SK-N-SH (cell line): ENCODE results near the gene RPN1. TPM values are rescaled to one million over a fixed set of nuclear protein-coding genes. Genes with fewer than 3 reads are reported as not detected.

Source experiments
- CTCF ChIA-PET: fragments of 300-600, 350-600 bp; formaldehyde crosslinking; extraction: SDS; loops from one replicate; lab custom pipeline; 2021; lab: Yijun Ruan, JAX
- POLR2A ChIA-PET: fragments of 350-600 bp; sonication (Branson Sonifier 250); formaldehyde crosslinking; extraction: SDS; loops from one replicate; lab custom pipeline; 2020; ENCODE audit warnings: antibody characterized with exemption, inconsistent platforms; lab: Yijun Ruan, JAX
- DNase-seq: peaks from one replicate; pipeline ENCODE4 v3.0.0; 2012
- H2AFZ ChIP-seq: fragments of 200-600 bp; sonication (generic); 2 replicates; pipeline ENCODE4 v1.8.1; 2016; ENCODE audit warnings: antibody characterized with exemption, mild to moderate bottlenecking, low read depth
- H3F3A ChIP-seq: fragments of 200-600 bp; sonication (generic); replicated peaks from 2 replicates; pipeline ENCODE3; 2016; ENCODE audit warnings: antibody characterized with exemption, mild to moderate bottlenecking; ENCODE audit not compliant: insufficient read depth
- H3K27ac ChIP-seq, 2 experiments: fragments of 200-500 bp in 1 of 2; fragments of 200-600 bp in 1 of 2; sonication (Bioruptor generic) in 1 of 2; sonication (generic), shearing (Covaris generic) in 1 of 2; 2 replicates each; pipeline versions ENCODE4 v1.5.1 to v1.6.1; 2014 to 2016; ENCODE audit warnings: low read depth in 2 of 2, inconsistent platforms in 1 of 2, low read length in 1 of 2, mild to moderate bottlenecking in 1 of 2, mixed read lengths in 1 of 2
- H3K27me3 ChIP-seq: fragments of 200-600 bp; sonication (generic), shearing (Covaris generic); 2 replicates; pipeline ENCODE4 v1.6.1; 2016; ENCODE audit warnings: mixed run types; ENCODE audit not compliant: insufficient read depth
- H3K36me3 ChIP-seq, 2 experiments: fragments of 200-500 bp in 1 of 2; fragments of 200-600 bp in 1 of 2; sonication (Bioruptor generic) in 1 of 2; sonication (generic) in 1 of 2; replicated peaks in 1 of 2; 2 replicates each; pipeline versions ENCODE3 to v1.5.1; 2014 to 2016; ENCODE audit warnings: low read length in 1 of 2, mild to moderate bottlenecking in 1 of 2; ENCODE audit not compliant: insufficient read depth in 2 of 2, control insufficient read depth in 1 of 2
- H3K4me1 ChIP-seq, 2 experiments: fragments of 200-500 bp in 1 of 2; fragments of 200-600 bp in 1 of 2; sonication (Bioruptor generic) in 1 of 2; sonication (generic), shearing (Covaris generic) in 1 of 2; 2 replicates each; pipeline versions ENCODE4 v1.5.1 to v1.6.1; 2014 to 2016; ENCODE audit warnings: low read depth in 1 of 2, low read length in 1 of 2, mixed run types in 1 of 2; ENCODE audit not compliant: insufficient read depth in 2 of 2, control insufficient read depth in 1 of 2
- H3K4me2 ChIP-seq: fragments of 200-600 bp; sonication (generic), shearing (Covaris generic); 2 replicates; pipeline ENCODE4 v1.6.1; 2017; ENCODE audit warnings: mixed run types
- H3K4me3 ChIP-seq, 2 experiments: fragments of 200-500 bp in 1 of 2; fragments of 200-600 bp in 1 of 2; sonication (Bioruptor generic) in 1 of 2; sonication (generic), shearing (Covaris generic) in 1 of 2; 2 replicates each; pipeline versions ENCODE4 v1.5.1 to v1.8.1; 2014 to 2016; ENCODE audit warnings: low read depth in 2 of 2, inconsistent platforms in 1 of 2, low read length in 1 of 2, mild to moderate bottlenecking in 1 of 2, mixed read lengths in 1 of 2, moderate library complexity in 1 of 2
- H3K79me2 ChIP-seq: fragments of 200-600 bp; sonication (generic); 2 replicates; pipeline ENCODE4 v1.8.1; 2017; ENCODE audit warnings: mild to moderate bottlenecking; ENCODE audit not compliant: insufficient read depth
- H3K9ac ChIP-seq: fragments of 200-600 bp; sonication (generic); 2 replicates; pipeline ENCODE4 v1.6.1; 2017; ENCODE audit warnings: mixed run types
- H3K9me2 ChIP-seq: fragments of 200-600 bp; sonication (generic); 2 replicates; pipeline ENCODE4 v1.6.1; 2017; ENCODE audit warnings: mixed run types
- H3K9me3 ChIP-seq: fragments of 200-600 bp; sonication (generic); 2 replicates; pipeline ENCODE4 v1.6.1; 2017; ENCODE audit warnings: mixed run types, mild to moderate bottlenecking, moderate library complexity
- H4K20me1 ChIP-seq: fragments of 200-600 bp; sonication (generic); 2 replicates; pipeline ENCODE4 v1.6.1; 2017; ENCODE audit warnings: mild to moderate bottlenecking, mixed run types; ENCODE audit not compliant: insufficient read depth
- CTCF ChIP-seq: fragments of 200-600 bp; sonication (generic); IDR thresholded peaks from 2 replicates; pipeline ENCODE4 v1.6.1; 2017; ENCODE audit warnings: antibody characterized with exemption, mild to moderate bottlenecking, moderate library complexity
- EZH2phosphoT487 ChIP-seq: fragments of 200-600 bp; sonication (generic); IDR thresholded peaks from 2 replicates; pipeline ENCODE4 v1.6.1; 2017; ENCODE audit warnings: low read depth, mixed run types, mild to moderate bottlenecking, antibody characterized with exemption, moderate library complexity, borderline replicate concordance
- FOSL2 ChIP-seq: IDR thresholded peaks from 2 replicates; pipeline ENCODE4 v1.4.0; 2012; ENCODE audit warnings: low read depth, mild to moderate bottlenecking, moderate library complexity, borderline replicate concordance
- FOXJ3 ChIP-seq: sonication (generic); formaldehyde crosslinking; IDR thresholded peaks from 2 replicates; pipeline ENCODE4 v1.5.1; 2020; ENCODE audit warnings: mild to moderate bottlenecking, missing genetic modification reagents
- FOXM1 ChIP-seq: IDR thresholded peaks from 2 replicates; pipeline ENCODE4 v1.4.0; 2012; ENCODE audit warnings: low read depth, mild to moderate bottlenecking
- GATA2 ChIP-seq: sonication (generic); formaldehyde crosslinking; IDR thresholded peaks from 2 replicates; pipeline ENCODE4 v1.5.0; 2020; ENCODE audit warnings: mild to moderate bottlenecking, missing genetic modification reagents
- IRF3 ChIP-seq: fragments of 150-350 bp; IDR thresholded peaks from 2 replicates; pipeline ENCODE4 v1.6.1; 2016; ENCODE audit warnings: mild to moderate bottlenecking, low read depth, low read length
- MEF2A ChIP-seq: IDR thresholded peaks from 2 replicates; pipeline ENCODE4 v1.4.0; 2012; ENCODE audit warnings: low read depth, borderline replicate concordance
- MXI1 ChIP-seq: IDR thresholded peaks from 2 replicates; pipeline ENCODE4 v1.6.1; 2012; ENCODE audit warnings: mild to moderate bottlenecking, low read depth, low read length, improper control_type of control experiment
- NFIC ChIP-seq: IDR thresholded peaks from 2 replicates; pipeline ENCODE4 v1.4.0; 2012; ENCODE audit warnings: borderline replicate concordance
- RAD21 ChIP-seq: IDR thresholded peaks from 2 replicates; pipeline ENCODE4 v1.6.1; 2012; ENCODE audit warnings: mild to moderate bottlenecking, low read length
- RCOR1 ChIP-seq: fragments of 150-350 bp; IDR thresholded peaks from 2 replicates; pipeline ENCODE4 v1.6.1; 2017; ENCODE audit warnings: antibody characterized with exemption, low read length
- RFX5 ChIP-seq: IDR thresholded peaks from 2 replicates; pipeline ENCODE4 v1.6.1; 2012; ENCODE audit warnings: mild to moderate bottlenecking, improper control_type of control experiment, low read length
- TEAD4 ChIP-seq: IDR thresholded peaks from 2 replicates; pipeline ENCODE4 v1.4.0; 2012; ENCODE audit warnings: mild to moderate bottlenecking, borderline replicate concordance; ENCODE audit not compliant: insufficient read depth
- USF1 ChIP-seq: IDR thresholded peaks from 2 replicates; pipeline ENCODE4 v1.4.0; 2012; ENCODE audit warnings: low read depth, borderline replicate concordance
- USF2 ChIP-seq: fragments of 150-350 bp; IDR thresholded peaks from 2 replicates; pipeline ENCODE4 v1.6.1; 2017; ENCODE audit warnings: antibody characterized with exemption, low read length, low read depth, borderline replicate concordance
- YY1 ChIP-seq: IDR thresholded peaks from 2 replicates; pipeline ENCODE4 v1.4.0; 2012; ENCODE audit warnings: low read depth, mild to moderate bottlenecking
- WGBS: methylation state at CpG from one replicate; pipeline ENCODE4 v1.1.6; 2017; ENCODE audit warnings: low lambda C conversion rate; 5-methylcytosine and 5-hydroxymethylcytosine counted together
- polyA plus RNA-seq, 3 experiments: library from polyadenylated mRNA; depleted of rRNA; stranded (reverse); fragments of >200 nt; gene quantifications; 2 replicates each; pipeline ENCODE4 v1.2.3, GENCODE V29; 2012
- TF ChIP-seq, protein P1 (sequence below): IDR thresholded peaks from 2 replicates; pipeline ENCODE4 v1.6.1; 2012; ENCODE audit warnings: mild to moderate bottlenecking, low read depth, low read length, moderate library complexity
- TF ChIP-seq, protein P2 (sequence below): IDR thresholded peaks from 2 replicates; pipeline ENCODE4; 2012

RPN1 gene
- polyA plus RNA-seq, 1 of the 3 experiments (the other 2 are of a cell fraction), result 162 TPM

DNA sequence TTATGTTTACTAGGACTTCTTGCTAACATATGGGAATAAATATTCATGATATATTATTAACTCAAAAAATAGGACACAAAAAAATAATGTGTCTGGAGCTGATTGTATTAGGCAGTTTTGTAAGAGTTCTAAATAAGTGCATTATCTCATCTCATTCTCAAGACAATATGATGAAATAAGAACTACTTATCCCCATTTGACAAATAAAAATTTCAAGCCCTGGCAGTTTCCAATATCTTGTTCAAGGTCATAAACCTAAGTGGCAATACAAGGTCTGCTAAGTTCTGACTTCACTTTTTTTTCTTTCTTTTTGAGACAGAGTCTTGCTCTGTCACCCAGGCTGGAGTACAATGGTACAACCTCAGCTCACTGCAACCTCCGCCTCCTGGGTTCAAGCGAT is 18.3 kb downstream of the RPN1 start:
- Histone ChIP-seq H3K9me3 (no peaks in the 10 kb centered on the region), H3K9ac (no peak overlapping the region), H3K4me1 (no peaks in the 10 kb centered on the region), H3K9me2 (no peaks in the 10 kb centered on the region), H3K27ac (no peak overlapping the region), H3F3A (no peaks in the 10 kb centered on the region), H3K4me2 (no peak overlapping the region), H3K36me3 (peaks cover 29 to 76% of the 10 kb centered on the region in 2 experiments), H4K20me1 (0 out of 2 replicates have a peak, but pooled peaks cover 3% of the 10 kb centered on the region), H3K4me3 (no peak overlapping the region), H3K79me2 (peaks cover 87% of the 10 kb centered on the region), H2AFZ (no peak overlapping the region), H3K27me3 (no peaks in the 10 kb centered on the region)
- POLR2A ChIA-PET, result no interaction called here
- DNase-seq, result no peak
- 100% methylated on average over 2 of the region's 2 CpGs for WGBS
- no peak for TF ChIP-seq FOXJ3
- TF ChIP-seq CTCF, result no peak
- TF ChIP-seq GATA2 (CRISPR knock-in tag), result no peak
- TF ChIP-seq MXI1, result no peak
- no peak for TF ChIP-seq NFIC
- TF ChIP-seq FOSL2, result no peak
- no peak for TF ChIP-seq RAD21
- no peak for TF ChIP-seq TEAD4
- TF ChIP-seq RFX5, result no peak
- TF ChIP-seq RCOR1, result no peak
- TF ChIP-seq EZH2phosphoT487, result no peak
- TF ChIP-seq FOXM1, result no peak
- no peak for TF ChIP-seq YY1
- TF ChIP-seq USF2, result no peak
- no peak for TF ChIP-seq IRF3
- TF ChIP-seq USF1, result no peak
- TF ChIP-seq, protein P1, sequence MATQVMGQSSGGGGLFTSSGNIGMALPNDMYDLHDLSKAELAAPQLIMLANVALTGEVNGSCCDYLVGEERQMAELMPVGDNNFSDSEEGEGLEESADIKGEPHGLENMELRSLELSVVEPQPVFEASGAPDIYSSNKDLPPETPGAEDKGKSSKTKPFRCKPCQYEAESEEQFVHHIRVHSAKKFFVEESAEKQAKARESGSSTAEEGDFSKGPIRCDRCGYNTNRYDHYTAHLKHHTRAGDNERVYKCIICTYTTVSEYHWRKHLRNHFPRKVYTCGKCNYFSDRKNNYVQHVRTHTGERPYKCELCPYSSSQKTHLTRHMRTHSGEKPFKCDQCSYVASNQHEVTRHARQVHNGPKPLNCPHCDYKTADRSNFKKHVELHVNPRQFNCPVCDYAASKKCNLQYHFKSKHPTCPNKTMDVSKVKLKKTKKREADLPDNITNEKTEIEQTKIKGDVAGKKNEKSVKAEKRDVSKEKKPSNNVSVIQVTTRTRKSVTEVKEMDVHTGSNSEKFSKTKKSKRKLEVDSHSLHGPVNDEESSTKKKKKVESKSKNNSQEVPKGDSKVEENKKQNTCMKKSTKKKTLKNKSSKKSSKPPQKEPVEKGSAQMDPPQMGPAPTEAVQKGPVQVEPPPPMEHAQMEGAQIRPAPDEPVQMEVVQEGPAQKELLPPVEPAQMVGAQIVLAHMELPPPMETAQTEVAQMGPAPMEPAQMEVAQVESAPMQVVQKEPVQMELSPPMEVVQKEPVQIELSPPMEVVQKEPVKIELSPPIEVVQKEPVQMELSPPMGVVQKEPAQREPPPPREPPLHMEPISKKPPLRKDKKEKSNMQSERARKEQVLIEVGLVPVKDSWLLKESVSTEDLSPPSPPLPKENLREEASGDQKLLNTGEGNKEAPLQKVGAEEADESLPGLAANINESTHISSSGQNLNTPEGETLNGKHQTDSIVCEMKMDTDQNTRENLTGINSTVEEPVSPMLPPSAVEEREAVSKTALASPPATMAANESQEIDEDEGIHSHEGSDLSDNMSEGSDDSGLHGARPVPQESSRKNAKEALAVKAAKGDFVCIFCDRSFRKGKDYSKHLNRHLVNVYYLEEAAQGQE, result no peak
- TF ChIP-seq MEF2A, result no peak
- TF ChIP-seq, protein P2, sequence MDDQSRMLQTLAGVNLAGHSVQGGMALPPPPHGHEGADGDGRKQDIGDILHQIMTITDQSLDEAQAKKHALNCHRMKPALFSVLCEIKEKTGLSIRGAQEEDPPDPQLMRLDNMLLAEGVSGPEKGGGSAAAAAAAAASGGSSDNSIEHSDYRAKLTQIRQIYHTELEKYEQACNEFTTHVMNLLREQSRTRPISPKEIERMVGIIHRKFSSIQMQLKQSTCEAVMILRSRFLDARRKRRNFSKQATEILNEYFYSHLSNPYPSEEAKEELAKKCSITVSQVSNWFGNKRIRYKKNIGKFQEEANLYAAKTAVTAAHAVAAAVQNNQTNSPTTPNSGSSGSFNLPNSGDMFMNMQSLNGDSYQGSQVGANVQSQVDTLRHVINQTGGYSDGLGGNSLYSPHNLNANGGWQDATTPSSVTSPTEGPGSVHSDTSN, result no peak
- CTCF ChIA-PET, result interaction anchor here (0.6 to 2.9 kb wide), 3 partner anchors 15 to 155 kb away, joined by 3 to 17 read pairs (median 5); no protein-coding TSS in a partner anchor
